GM21526 (cell line): ENCODE results near the gene SPNS3.

Experiments
- ATAC-seq: cut with Tn5 transposase; IDR thresholded peaks from one replicate; pipeline ENCODE4 v1.9.1; 2021; ENCODE audit warnings: moderate library complexity; ENCODE audit not compliant: unreplicated experiment, low FRiP score

Gene SPNS3

DNA sequence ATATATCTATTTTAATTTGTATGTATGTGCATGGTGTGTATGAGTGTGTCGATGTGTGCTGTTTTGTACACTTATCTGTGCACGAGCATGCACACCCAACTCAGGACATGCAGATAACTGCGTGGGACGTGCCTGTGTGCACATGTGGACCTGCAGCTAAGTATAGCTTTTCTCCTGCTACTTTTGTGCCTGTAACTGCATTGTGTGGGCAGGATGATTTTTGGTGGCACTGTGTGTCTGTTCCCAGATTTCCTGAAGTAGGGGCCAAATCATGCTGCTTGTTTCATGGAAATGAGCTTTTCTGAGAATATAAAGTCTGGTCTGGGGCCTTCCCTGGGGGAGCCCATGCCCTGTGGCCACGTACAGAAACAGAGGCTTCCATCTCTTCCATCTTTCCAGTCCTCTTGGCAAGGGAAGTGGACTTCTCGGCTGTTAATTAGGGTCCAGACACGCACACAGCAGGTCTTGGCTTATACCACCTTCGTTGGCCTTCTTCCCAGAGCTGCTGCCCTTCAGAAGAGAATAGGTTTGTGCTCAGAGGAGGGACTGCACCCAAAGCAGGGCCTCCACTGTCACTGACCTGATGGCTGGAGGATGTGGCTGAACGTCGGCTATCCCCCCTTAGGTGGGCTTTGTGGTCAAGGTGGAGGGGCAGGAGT is 30.2 kb downstream of the SPNS3 start:
- no peak for ATAC-seq

GRCh38 chr17:4465786-4466185 is 32.0 kb downstream of the SPNS3 start:
- no peak for ATAC-seq

DNA sequence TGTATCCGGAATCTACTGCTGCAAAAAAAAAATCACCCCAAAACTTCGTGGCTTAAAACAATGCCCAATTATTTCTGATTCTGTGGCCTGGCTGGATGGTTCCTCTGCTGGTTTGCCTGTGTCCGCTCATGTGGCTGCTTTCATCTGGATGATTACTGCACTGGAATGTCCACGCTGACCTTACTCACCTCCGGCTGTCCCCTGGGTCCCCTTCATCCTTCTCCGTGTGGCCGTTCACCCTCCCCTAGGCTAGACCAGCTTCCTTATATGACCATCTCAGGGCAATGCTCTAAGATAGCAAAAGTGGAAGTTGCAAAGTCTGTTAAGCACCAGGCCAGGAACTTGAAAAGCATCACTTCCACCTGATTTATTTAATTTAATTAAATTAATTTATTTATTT is 33.5 kb downstream of the SPNS3 start:
- no peak for ATAC-seq

DNA sequence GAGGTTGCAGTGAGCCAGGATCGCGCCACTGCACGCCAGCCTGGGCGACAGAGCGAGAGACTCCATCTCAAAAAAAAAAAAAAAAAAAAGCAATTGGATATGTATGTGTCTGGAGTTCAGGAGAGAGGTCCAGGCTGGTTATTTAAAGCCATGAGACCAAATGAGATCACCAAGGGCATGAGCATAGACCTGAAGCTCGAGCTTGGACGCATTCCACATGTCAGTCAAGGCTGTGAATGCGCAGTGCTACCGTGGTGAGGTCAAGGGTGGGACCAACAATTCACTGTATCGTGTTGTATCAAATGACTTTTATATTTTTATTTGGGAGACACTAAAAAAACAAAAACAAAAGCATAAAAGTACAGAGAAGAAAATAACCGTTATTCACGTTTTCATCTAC is 35.8 kb downstream of the SPNS3 start:
- ATAC-seq = no peak

- ATAC-seq = no peak
These were observed 38.5 kb downstream of the SPNS3 start for GRCh38 chr17:4472286-4472685.

DNA sequence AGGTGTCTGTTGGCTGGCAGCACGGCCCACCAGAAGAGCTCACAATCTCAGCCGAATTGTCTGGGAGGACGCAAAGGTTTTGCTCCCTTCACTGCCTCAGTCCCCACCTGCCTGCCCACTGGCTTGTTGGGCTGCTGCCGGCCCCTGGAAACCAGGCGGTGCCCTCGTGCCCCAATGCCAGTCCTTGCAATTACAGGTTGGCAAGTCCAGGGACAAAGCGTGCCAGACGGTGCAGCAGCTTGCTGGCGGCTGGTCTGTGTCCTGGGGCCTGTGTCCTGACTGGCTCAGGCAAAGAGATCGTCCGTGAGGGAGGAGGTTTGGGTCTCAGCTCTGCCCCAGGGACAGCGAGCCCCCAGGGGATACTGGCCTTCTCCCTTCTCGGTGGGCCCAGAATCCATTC is 40.4 kb downstream of the SPNS3 start:
- no peak for ATAC-seq

GRCh38 chr17:4475001-4475400 is 41.3 kb downstream of the SPNS3 start:
- no peak for ATAC-seq

- ATAC-seq = no peak
These were observed 41.7 kb downstream of the SPNS3 start for GRCh38 chr17:4475463-4475862.

DNA sequence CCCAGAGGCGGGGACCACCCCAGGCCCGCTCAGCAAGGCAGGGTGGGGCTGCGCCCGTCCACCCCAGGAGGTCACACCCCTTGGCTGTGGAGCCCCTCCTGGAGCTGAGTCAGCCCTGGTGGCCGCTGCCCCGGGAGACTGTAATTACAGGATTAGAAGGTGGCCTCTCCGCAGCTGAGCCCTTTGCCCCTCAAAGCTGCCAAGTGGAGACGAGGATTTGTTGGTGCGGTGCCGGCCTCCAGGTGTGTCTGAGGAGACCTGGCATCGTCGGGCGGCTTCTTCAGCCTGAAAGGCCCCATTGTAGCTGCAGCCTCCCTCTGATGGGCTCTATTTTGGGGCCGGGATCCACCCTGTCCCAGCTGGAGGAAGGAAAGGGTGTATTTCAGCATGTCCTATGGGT is 42.3 kb downstream of the SPNS3 start:
- no peak for ATAC-seq

- no peak for ATAC-seq
These were observed 42.9 kb downstream of the SPNS3 start for GRCh38 chr17:4476511-4477070.

- no peak for ATAC-seq
These were observed 43.6 kb downstream of the SPNS3 start for GRCh38 chr17:4477255-4477791.

GRCh38 chr17:4478318-4478830 is 44.6 kb downstream of the SPNS3 start:
- no peak for ATAC-seq

GRCh38 chr17:4479340-4479981 is 45.7 kb downstream of the SPNS3 start:
- no peak for ATAC-seq

DNA sequence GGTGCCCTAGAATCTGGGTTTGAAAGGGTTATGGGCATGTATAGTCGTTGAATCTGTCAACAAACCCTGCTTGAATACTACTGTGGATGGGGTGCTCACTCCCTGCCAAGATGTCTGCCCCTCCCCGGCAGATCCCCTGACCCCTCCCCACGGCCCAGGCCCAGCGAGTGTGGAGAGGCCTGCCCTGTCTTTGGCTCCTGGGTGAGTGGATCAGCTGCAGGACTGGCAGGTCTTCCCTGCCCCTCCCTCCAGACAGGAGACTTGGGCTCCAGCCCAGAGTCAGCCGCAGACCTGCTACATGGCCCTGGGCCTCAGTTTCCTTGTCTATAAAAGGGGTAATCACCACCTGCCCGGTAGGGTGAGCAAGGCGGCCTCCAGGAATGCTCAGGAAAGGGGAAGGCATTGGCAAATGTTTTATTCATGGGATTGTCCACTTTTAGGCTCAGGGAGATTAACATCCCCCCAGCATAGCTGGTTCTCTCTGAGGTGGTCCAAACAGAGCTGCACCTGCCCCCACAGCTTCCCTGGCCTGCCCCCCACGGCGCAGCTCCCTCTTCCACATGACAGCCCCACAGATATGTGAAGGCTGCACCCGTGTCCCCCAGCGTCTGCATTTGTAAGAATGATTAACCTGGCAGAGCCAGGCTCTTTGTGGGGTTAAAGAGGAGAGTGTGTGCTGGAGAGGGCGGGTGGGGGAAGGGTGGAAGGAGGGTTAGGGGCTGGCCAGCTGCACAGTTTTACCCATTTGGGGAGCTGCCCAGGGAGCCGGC is 46.4 kb downstream of the SPNS3 start:
- ATAC-seq = no peak

- ATAC-seq = no peak
These were observed 47.5 kb downstream of the SPNS3 start for GRCh38 chr17:4480929-4481898.

GRCh38 chr17:4482338-4483011 is 48.7 kb downstream of the SPNS3 start:
- ATAC-seq = no peak

DNA sequence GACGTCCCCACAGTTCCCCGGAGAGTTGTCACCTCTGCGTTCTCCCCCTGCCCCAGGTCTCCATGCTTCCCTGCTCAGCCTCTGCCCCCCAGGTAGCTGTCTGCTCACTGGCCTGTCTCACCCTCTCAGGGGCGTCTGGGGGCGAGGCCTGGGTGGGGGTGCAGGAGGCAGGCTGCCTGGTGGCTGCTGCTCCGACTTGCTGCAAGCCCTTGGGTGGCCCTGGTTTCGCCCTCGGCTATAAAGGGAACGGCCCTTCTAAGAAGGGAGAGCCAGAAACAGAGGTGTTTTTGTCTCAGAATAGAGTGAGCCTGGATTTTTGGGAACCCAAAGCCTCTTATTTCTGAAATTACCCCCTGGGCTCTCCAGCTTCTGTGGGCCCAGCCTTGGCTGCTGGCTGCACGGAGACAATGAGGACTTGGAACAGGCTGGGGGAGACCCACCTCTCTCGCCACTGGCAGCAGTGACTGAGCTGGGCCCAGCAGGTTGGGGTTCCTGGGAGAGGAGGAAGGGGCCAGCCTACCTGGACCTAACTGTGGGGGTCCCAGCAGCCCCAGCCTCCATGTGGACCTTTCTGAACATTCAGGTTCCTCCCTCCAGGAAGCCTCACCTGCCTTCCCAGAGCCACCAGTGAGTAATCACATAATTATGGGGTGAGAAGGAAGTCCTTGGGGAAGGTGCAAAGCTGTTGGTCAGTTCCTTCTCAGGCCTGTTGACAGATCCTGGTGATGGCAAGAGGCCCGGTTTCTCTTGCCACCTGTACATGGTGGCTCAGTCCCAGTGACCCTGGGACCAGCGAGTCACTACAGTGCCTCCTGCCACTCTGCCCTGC is 49.5 kb downstream of the SPNS3 start:
- no peak for ATAC-seq
